Right lobe of liver (tissue), 6 donors: ENCODE results near the gene FUOM. TPM values are rescaled to one million over a fixed set of nuclear protein-coding genes. Genes with fewer than 3 reads are reported as not detected.
"Not testable (repeated sequence)": the region's sequence is repeated elsewhere in the genome, so short reads cannot be mapped to it uniquely, and the experiment has no call there.

Source experiments
- ATAC-seq, 4 donors: fragments of 200-7000 bp; cut with Tn5 transposase; one replicate each; pipeline ENCODE4 v1.9.1; 2020; ENCODE audit warnings: mild to moderate bottlenecking in 4 of 4, moderate library complexity in 4 of 4
- DNase-seq, 3 donors: peaks; one replicate each; pipeline ENCODE4 v3.0.0-alpha.2; 2020
- H3K27ac ChIP-seq, 3 donors: fragments of 200-600 bp; one replicate each; pipeline ENCODE4 v1.8.0; 2022
- H3K27me3 ChIP-seq, 2 donors: fragments of 200-600 bp; one replicate each; pipeline ENCODE4 v1.8.0; 2022
- H3K36me3 ChIP-seq, 4 donors: fragments of 200-600 bp; sonication (generic) in 1 of 4; one replicate each; pipeline versions ENCODE4 v1.5.1 to v1.8.0; 2017 to 2022; ENCODE audit warnings: control low read depth in 1 of 4
- H3K4me1 ChIP-seq, 4 donors: fragments of 200-600 bp; sonication (generic) in 1 of 4; one replicate each; pipeline versions ENCODE4 v1.5.1 to v1.8.0; 2017 to 2022; ENCODE audit warnings: control low read depth in 1 of 4
- H3K4me3 ChIP-seq, 3 donors: fragments of 200-600 bp; one replicate each; pipeline ENCODE4 v1.8.0; 2022
- H3K9me3 ChIP-seq, 4 donors: fragments of 200-600 bp; sonication (generic) in 1 of 4; one replicate each; pipeline versions ENCODE4 v1.5.1 to v1.8.0; 2017 to 2022; ENCODE audit warnings: control low read depth in 1 of 4
- CTCF ChIP-seq, 4 donors: fragments of 200-600 bp in 3 of 4; fragments of 450-650 bp in 1 of 4; IDR thresholded peaks; one replicate each; pipeline versions ENCODE4 v1.5.1 to v1.8.0; 2016 to 2022; ENCODE audit warnings: antibody characterized with exemption in 4 of 4, mild to moderate bottlenecking in 2 of 4
- POLR2A ChIP-seq: fragments of 450-650 bp; IDR thresholded peaks from one replicate; pipeline ENCODE4 v1.6.1; 2017; ENCODE audit warnings: antibody characterized with exemption, mild to moderate bottlenecking
- WGBS: methylation state at CpG from one replicate; pipeline ENCODE4 v1.1.6; 2018; ENCODE audit warnings: low coverage, low lambda C conversion rate; ENCODE audit not compliant: insufficient coverage; ENCODE audit errors: missing lambda C conversion rate; 5-methylcytosine and 5-hydroxymethylcytosine counted together
- intact Hi-C, 2 donors: fragments of 100-400 bp; cut with DNase I; formaldehyde crosslinking; loops; one replicate each; pipeline versions ENCODE4 v1.11.2 to v1.14.1; 2022
- total RNA-seq, 6 experiments: library from RNA; depleted of rRNA in 2 of 6; stranded (reverse); fragments of >200 nt in 2 of 6; fragmentation: NEBNext Ultra II Directional in 3 of 6; extraction: Animal tissue kit (Norgen Biotek cat#: 25700) in 3 of 6; gene quantifications; one replicate each; pipeline versions ENCODE4 v1.1.0 to v1.2.4, GENCODE V29; 2016 to 2023
- donor health status: DM: no; HTN: yes; CAD: no.
- donor health status: DM: no; HTN: no; CAD: no.
- donor health status: DM: no; HTN: no; CAD: no.
- donor health status: DM: no; HTN: yes; CAD: no.
- donor health status: DM: no; HTN: yes; CAD: no.

The FUOM gene
- total RNA-seq, 6 experiments from 2014 or later, result 76.1 to 158 (median 124) TPM

GRCh38 chr10:133391249-133391635, 33.4 kb upstream of the FUOM start:
- Histone ChIP-seq H3K27ac (no peak overlapping the region), H3K27me3 (no peaks in the 10 kb centered on the region), H3K4me3 (no peak overlapping the region), H3K9me3 (no peaks in the 10 kb centered on the region), H3K36me3 (peaks cover 0 to 3% (median 0%) of the 10 kb centered on the region in 4 donors), H3K4me1 (peaks cover 0 to 14% (median 4%) of the 10 kb centered on the region in 4 donors)
- no peak for TF ChIP-seq CTCF (IDR thresholded peaks at IDR 0.05)
- DNase-seq (peak in 1 of 3 donors; percentile 38), ATAC-seq (no peak)
- no CpG with 5 or more reads among the region's 12 CpGs for WGBS
- intact Hi-C loops, result no loop called here

- Histone ChIP-seq H3K4me3 (no peak overlapping the region), H3K27ac (no peak overlapping the region), H3K9me3 (no peaks in the 10 kb centered on the region), H3K4me1 (peaks cover 0 to 14% (median 4%) of the 10 kb centered on the region in 4 donors), H3K36me3 (no peaks in the 10 kb centered on the region), H3K27me3 (no peaks in the 10 kb centered on the region)
- WGBS, result 91% methylated on average over 15 of the region's 19 CpGs
- TF ChIP-seq CTCF (IDR thresholded peaks at IDR 0.05), result no peak
- no peak for TF ChIP-seq POLR2A
- no peak for DNase-seq
- intact Hi-C loops, result no loop called here
- ATAC-seq, result no peak
Observed at GRCh38 chr10:133390597-133391248, 32.9 kb upstream of the FUOM start.

- intact Hi-C loops, result no loop called here
- H3K27ac ChIP-seq, result peak overlapping the region; percentile 15 to 53 (median 23)
- ATAC-seq (peak in 1 of 4 donors; percentile 36), DNase-seq (peak in 2 of 3 donors; percentile 28 to 44)
- no peaks in the 10 kb centered on the region for H3K36me3 ChIP-seq
- no peaks in the 10 kb centered on the region for H3K9me3 ChIP-seq
- WGBS, result 75% methylated on average over 18 of the region's 39 CpGs
- peaks cover 0 to 7% (median 0%) of the 10 kb centered on the region in 4 donors for H3K4me1 ChIP-seq
- no peak for TF ChIP-seq CTCF (IDR thresholded peaks at IDR 0.05)
- no peak for TF ChIP-seq POLR2A
- H3K27me3 ChIP-seq, result no peaks in the 10 kb centered on the region
- H3K4me3 ChIP-seq, result no peak overlapping the region
Observed at GRCh38 chr10:133388973-133389818, 31.4 kb upstream of the FUOM start.

GRCh38 chr10:133388236-133388972, 30.6 kb upstream of the FUOM start:
- intact Hi-C loops, result no loop called here
- DNase-seq, result peak in 2 of 3 donors; percentile 14 to 43
- Histone ChIP-seq H3K9me3 (no peaks in the 10 kb centered on the region), H3K4me1 (peaks cover 0 to 3% (median 0%) of the 10 kb centered on the region in 4 donors), H3K27ac (no peak overlapping the region), H3K36me3 (no peaks in the 10 kb centered on the region), H3K4me3 (no peak overlapping the region), H3K27me3 (no peaks in the 10 kb centered on the region)
- TF ChIP-seq CTCF (IDR thresholded peaks at IDR 0.05) (no peak), POLR2A (no peak)
- no peak for ATAC-seq
- WGBS, result 84% methylated on average over 8 of the region's 17 CpGs

GRCh38 chr10:133386951-133387350, 29.1 kb upstream of the FUOM start:
- H3K27me3 ChIP-seq, H3K27ac ChIP-seq, ATAC-seq, H3K36me3 ChIP-seq, H3K4me1 ChIP-seq, intact Hi-C loops, H3K9me3 ChIP-seq, H3K4me3 ChIP-seq: not testable (repeated sequence)
- 100% methylated on average over 3 of the region's 4 CpGs for WGBS
- DNase-seq, result peak in 1 of 3 donors; percentile 24
